B cell (primary cell): ENCODE measurements around the gene TK2. TPM values are rescaled to one million over a fixed set of nuclear protein-coding genes. Genes with fewer than 3 reads are reported as not detected.

Source experiments
- ATAC-seq: fragments of 200-7000 bp; cut with Tn5 transposase; one replicate; pipeline ENCODE4 v1.10.0; 2021; ENCODE audit warnings: low read depth, mild to moderate bottlenecking, moderate number of reproducible peaks, moderate library complexity
- CTCF ChIA-PET: fragments of 350-600 bp; sonication (Branson Sonifier 250); formaldehyde crosslinking; loops from one replicate; lab custom pipeline; 2021; ENCODE audit warnings: antibody characterized with exemption, inconsistent platforms; lab: Charles Lee
- POLR2A ChIA-PET: fragments of 350-600 bp; sonication (Branson Sonifier 250); formaldehyde crosslinking; loops from one replicate; lab custom pipeline; 2021; ENCODE audit warnings: antibody characterized with exemption; lab: Charles Lee
- DNase-seq: peaks from one replicate; pipeline ENCODE4 v3.0.0; 2013
- H2AFZ ChIP-seq: 2 replicates; pipeline ENCODE4 v1.6.1; 2012; ENCODE audit warnings: mild to moderate bottlenecking, low read depth, low read length; ENCODE audit not compliant: insufficient read depth, poor library complexity, severe bottlenecking
- H3K27ac ChIP-seq, 2 donors: 1 replicate in 1 of 2; 2 replicates in 1 of 2; pipeline ENCODE4 v1.5.1; 2012 to 2013; ENCODE audit warnings: low read length in 2 of 2, mild to moderate bottlenecking in 2 of 2, moderate library complexity in 1 of 2
- H3K27me3 ChIP-seq, 4 experiments: fragments of 200-600 bp in 1 of 4; sonication (generic) in 1 of 4; replicated peaks in 1 of 4; 1 replicate in 2 of 4; 2 replicates in 2 of 4; pipeline versions ENCODE4 v1.6.1 to v1.7.0; 2013 to 2016; ENCODE audit warnings: low read length in 3 of 4, mild to moderate bottlenecking in 2 of 4, mixed read lengths in 1 of 4, moderate library complexity in 1 of 4; ENCODE audit not compliant: insufficient read depth in 4 of 4, control insufficient read depth in 3 of 4; ENCODE audit errors: control extremely low read depth in 1 of 4
- H3K36me3 ChIP-seq, 2 experiments: replicated peaks in 1 of 2; 1 replicate in 1 of 2; 2 replicates in 1 of 2; pipeline versions ENCODE4 v1.6.1 to v1.7.1; 2013; ENCODE audit warnings: low read length in 1 of 2; ENCODE audit not compliant: insufficient read depth in 2 of 2, control insufficient read depth in 1 of 2; ENCODE audit errors: control extremely low read depth in 1 of 2, extremely low read depth in 1 of 2
- H3K4me1 ChIP-seq, 2 donors: fragments of 200-600 bp in 1 of 2; sonication (generic) in 1 of 2; 1 replicate in 1 of 2; 2 replicates in 1 of 2; pipeline versions ENCODE4 v1.5.1 to v1.6.1; 2013 to 2017; ENCODE audit warnings: low read length in 2 of 2; ENCODE audit not compliant: control insufficient read depth in 2 of 2, insufficient read depth in 2 of 2
- H3K4me2 ChIP-seq: replicated peaks from 2 replicates; pipeline ENCODE3; 2012; ENCODE audit warnings: mild to moderate bottlenecking, low read depth, low read length; ENCODE audit not compliant: poor library complexity, severe bottlenecking
- H3K4me3 ChIP-seq, 5 experiments: fragments of 200-600 bp in 1 of 5; sonication (generic) in 1 of 5; 1 replicate in 3 of 5; 2 replicates in 2 of 5; pipeline versions ENCODE4 v1.5.1 to v1.7.0; 2011 to 2016; ENCODE audit warnings: low read length in 4 of 5, mild to moderate bottlenecking in 4 of 5, low read depth in 2 of 5, control low read depth in 1 of 5, moderate library complexity in 1 of 5; ENCODE audit not compliant: insufficient read depth in 1 of 5; ENCODE audit errors: control extremely low read depth in 1 of 5, extremely low read depth in 1 of 5
- H3K79me2 ChIP-seq: fragments of 200-600 bp; sonication (generic); one replicate; pipeline ENCODE4 v1.6.0; 2016; ENCODE audit warnings: low read length; ENCODE audit not compliant: control insufficient read depth, insufficient read depth
- H3K9ac ChIP-seq: fragments of 200-600 bp; sonication (generic); 2 replicates; pipeline ENCODE4 v1.6.1; 2017; ENCODE audit warnings: mild to moderate bottlenecking, low read length, moderate library complexity
- H3K9me3 ChIP-seq, 3 donors: one replicate each; pipeline versions ENCODE4 v1.6.1 to v1.7.1; 2013; ENCODE audit warnings: low read length in 2 of 3; ENCODE audit not compliant: control insufficient read depth in 2 of 3, insufficient read depth in 1 of 3; ENCODE audit errors: control extremely low read depth in 1 of 3
- H4K20me1 ChIP-seq: 2 replicates; pipeline ENCODE4 v1.6.0; 2012; ENCODE audit warnings: mild to moderate bottlenecking, low read length; ENCODE audit not compliant: insufficient read depth, control insufficient read depth, poor library complexity, severe bottlenecking
- H3K27ac Mint-ChIP-seq: one replicate; pipeline ENCODE4 v1.8.0; 2021; ENCODE audit warnings: mixed read lengths
- H3K27me3 Mint-ChIP-seq: one replicate; pipeline ENCODE4 v1.8.0; 2021; ENCODE audit warnings: mixed read lengths
- H3K4me1 Mint-ChIP-seq: one replicate; pipeline ENCODE4 v1.8.0; 2021; ENCODE audit warnings: mixed read lengths
- H3K4me3 Mint-ChIP-seq: one replicate; pipeline ENCODE4 v1.8.0; 2021; ENCODE audit warnings: mixed read lengths
- H3K9me3 Mint-ChIP-seq: one replicate; pipeline ENCODE4 v1.8.0; 2022; ENCODE audit warnings: mixed read lengths; ENCODE audit not compliant: insufficient read depth
- EZH2 ChIP-seq: IDR thresholded peaks from 2 replicates; pipeline ENCODE4 v1.6.1; 2012; ENCODE audit warnings: borderline replicate concordance, low read depth, mild to moderate bottlenecking, moderate library complexity, low read length; ENCODE audit not compliant: insufficient read depth, poor library complexity, severe bottlenecking
- WGBS: methylation state at CpG from one replicate; pipeline ENCODE4 v1.1.5; 2013; ENCODE audit warnings: missing lambda C conversion rate; ENCODE audit not compliant: insufficient coverage; 5-methylcytosine and 5-hydroxymethylcytosine counted together
- intact Hi-C: fragments of 100-400 bp; cut with micrococcal nuclease; formaldehyde crosslinking; loops from one replicate; pipeline ENCODE4 v1.10.0; 2022
- polyA plus RNA-seq: library from polyadenylated mRNA; depleted of rRNA; stranded (reverse); fragments of >200 nt; gene quantifications from 2 replicates; pipeline ENCODE4 v1.2.3, GENCODE V29; 2012
- total RNA-seq, 2 donors: library from RNA; stranded (reverse); fragments of 120-200 nt in 1 of 2; gene quantifications; 1 replicate in 1 of 2; 2 replicates in 1 of 2; pipeline versions ENCODE4 v1.2.3 to v1.2.4, GENCODE V29; 2013 to 2022
- TF ChIP-seq, protein P1 (sequence below): fragments of 200-600 bp; IDR thresholded peaks from one replicate; pipeline ENCODE4 v1.8.0; 2022; ENCODE audit warnings: antibody characterized with exemption, mild to moderate bottlenecking

Gene TK2
- total and polyA plus RNA-seq, 2 donors (not counting 1 experiment from before 2014, with no cell fraction given), result 2.9 to 9.7 TPM

DNA sequence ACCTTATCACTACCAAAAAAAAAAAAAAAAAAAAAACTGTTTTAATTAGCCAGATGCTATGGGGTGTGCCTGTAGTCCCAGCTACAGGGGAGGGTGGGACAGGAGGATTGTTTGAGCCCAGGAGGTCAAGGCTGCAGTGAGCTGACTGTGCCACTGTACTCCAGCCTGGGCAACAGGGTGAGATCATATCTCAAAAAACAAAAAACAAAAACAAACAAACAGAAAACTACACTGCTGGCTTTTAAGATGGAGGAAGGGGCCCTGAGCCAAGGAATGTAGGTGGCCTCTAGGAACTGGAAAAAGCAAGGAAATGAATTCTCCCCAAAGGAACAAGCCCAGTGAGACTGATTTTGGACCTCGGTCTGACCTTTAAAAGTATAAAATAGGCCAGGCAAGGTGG lies 61.4 kb downstream of the TK2 start:
- intact Hi-C loops, result no loop called here
- POLR2A ChIA-PET, result no interaction called here
- Histone ChIP-seq H2AFZ (no peak overlapping the region), H3K4me2 (no peak overlapping the region), H4K20me1 (no peaks in the 10 kb centered on the region), H3K36me3 (no peaks in the 10 kb centered on the region), H3K79me2 (no peaks in the 10 kb centered on the region), H3K27me3 (peaks cover 0 to 19% (median under 1%) of the 10 kb centered on the region in 4 experiments), H3K9ac (no peak overlapping the region), H3K4me3 (no peak overlapping the region), H3K27ac (no peak overlapping the region), H3K9me3 (peaks cover 0 to 3% (median 0%) of the 10 kb centered on the region in 3 donors), H3K4me1 (peaks cover 6 to 13% of the 10 kb centered on the region in 2 donors)
- no peaks in the 10 kb centered on the region for H3K9me3 Mint-ChIP-seq
- peaks cover 3% of the 10 kb centered on the region for H3K27me3 Mint-ChIP-seq
- 100% methylated on average over 1 of the region's 1 CpG for WGBS
- peaks cover 13% of the 10 kb centered on the region for H3K4me1 Mint-ChIP-seq
- no peak for DNase-seq
- TF ChIP-seq, protein P1, sequence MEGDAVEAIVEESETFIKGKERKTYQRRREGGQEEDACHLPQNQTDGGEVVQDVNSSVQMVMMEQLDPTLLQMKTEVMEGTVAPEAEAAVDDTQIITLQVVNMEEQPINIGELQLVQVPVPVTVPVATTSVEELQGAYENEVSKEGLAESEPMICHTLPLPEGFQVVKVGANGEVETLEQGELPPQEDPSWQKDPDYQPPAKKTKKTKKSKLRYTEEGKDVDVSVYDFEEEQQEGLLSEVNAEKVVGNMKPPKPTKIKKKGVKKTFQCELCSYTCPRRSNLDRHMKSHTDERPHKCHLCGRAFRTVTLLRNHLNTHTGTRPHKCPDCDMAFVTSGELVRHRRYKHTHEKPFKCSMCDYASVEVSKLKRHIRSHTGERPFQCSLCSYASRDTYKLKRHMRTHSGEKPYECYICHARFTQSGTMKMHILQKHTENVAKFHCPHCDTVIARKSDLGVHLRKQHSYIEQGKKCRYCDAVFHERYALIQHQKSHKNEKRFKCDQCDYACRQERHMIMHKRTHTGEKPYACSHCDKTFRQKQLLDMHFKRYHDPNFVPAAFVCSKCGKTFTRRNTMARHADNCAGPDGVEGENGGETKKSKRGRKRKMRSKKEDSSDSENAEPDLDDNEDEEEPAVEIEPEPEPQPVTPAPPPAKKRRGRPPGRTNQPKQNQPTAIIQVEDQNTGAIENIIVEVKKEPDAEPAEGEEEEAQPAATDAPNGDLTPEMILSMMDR, result no peak
- TF ChIP-seq EZH2, result no peak
- no peak for ATAC-seq
- H3K4me3 Mint-ChIP-seq, result no peak overlapping the region
- H3K27ac Mint-ChIP-seq, result no peak overlapping the region
- CTCF ChIA-PET, result interaction anchor here (0.6 to 1.7 kb wide), 3 partner anchors 12 to 62 kb away, joined by 3 to 4 read pairs (median 3); no protein-coding TSS in a partner anchor

DNA sequence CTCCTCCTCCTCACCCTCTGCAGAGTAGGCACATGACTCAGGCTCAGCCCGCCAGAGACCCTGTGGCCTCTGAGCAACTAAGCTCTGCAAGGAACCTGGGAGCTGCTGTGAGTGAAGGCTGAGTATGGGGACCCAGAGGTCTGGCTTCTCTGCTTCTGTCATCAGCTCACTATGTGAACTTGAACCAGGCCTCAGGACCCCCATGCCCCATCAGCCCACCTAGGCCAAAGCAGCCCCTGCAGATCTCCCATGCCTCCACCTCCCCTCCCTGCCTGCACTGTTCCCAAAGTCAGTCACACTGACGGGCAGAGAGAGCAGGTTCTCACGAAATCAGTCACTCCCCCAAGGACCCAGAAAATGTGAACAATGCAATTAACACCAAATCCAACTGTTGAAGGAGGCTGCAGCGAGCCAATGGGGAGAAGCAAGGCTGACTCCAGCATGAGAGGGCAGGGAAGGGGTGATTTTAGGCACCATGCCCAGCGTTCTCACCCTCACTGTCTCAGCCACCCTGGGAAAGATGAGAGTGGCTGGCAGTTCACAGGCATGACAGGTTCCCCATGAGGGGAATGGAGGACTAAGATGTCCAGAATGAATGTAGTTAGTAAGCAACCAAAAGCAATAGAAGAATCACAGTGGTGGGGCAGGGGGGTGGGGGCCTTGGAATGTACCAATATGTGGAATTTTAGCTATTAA lies 62.2 kb downstream of the TK2 start:
- WGBS, result 94% methylated on average over 3 of the region's 5 CpGs
- Mint-ChIP-seq H3K4me3 (no peak overlapping the region), H3K27me3 (peaks cover 3% of the 10 kb centered on the region), H3K27ac (no peak overlapping the region), H3K4me1 (peaks cover 19% of the 10 kb centered on the region), H3K9me3 (no peaks in the 10 kb centered on the region)
- H2AFZ ChIP-seq, result no peak overlapping the region
- no peak overlapping the region for H3K27ac ChIP-seq
- POLR2A ChIA-PET, result interaction anchor here (0.5 kb wide), 1 partner anchor 8 kb away, joined by 3 read pairs; no protein-coding TSS in a partner anchor
- H3K9ac ChIP-seq, result no peak overlapping the region
- H3K79me2 ChIP-seq, result no peaks in the 10 kb centered on the region
- no peak for DNase-seq
- intact Hi-C loops, result no loop called here
- H3K4me3 ChIP-seq, result no peak overlapping the region
- peaks cover 0 to 3% (median 0%) of the 10 kb centered on the region in 3 donors for H3K9me3 ChIP-seq
- CTCF ChIA-PET, result interaction anchor here (0.6 to 1.7 kb wide), 5 partner anchors 11 to 63 kb away, joined by 3 to 4 read pairs (median 3); no protein-coding TSS in a partner anchor
- no peak for TF ChIP-seq EZH2
- TF ChIP-seq, protein P1, result no peak
- no peaks in the 10 kb centered on the region for H3K36me3 ChIP-seq
- ATAC-seq, result no peak
- H4K20me1 ChIP-seq, result no peaks in the 10 kb centered on the region
- H3K4me2 ChIP-seq, result no peak overlapping the region
- peaks cover 11 to 17% of the 10 kb centered on the region in 2 donors for H3K4me1 ChIP-seq
- H3K27me3 ChIP-seq, result peaks cover 0 to 13% (median under 1%) of the 10 kb centered on the region in 4 experiments
